ENCODE data around the gene DNAH2.

Gene DNAH2

GRCh38 chr17:7849751-7850504 lies 132.4 kb downstream of the DNAH2 start:
- TF ChIP-seq TAF1 (IDR thresholded peaks at IDR 0.05; ENCODE audit: low read depth, low read length) (no peak), POU2F2 (IDR thresholded peaks at IDR 0.05; ENCODE audit: low read depth, low read length) (no peak), PAX5 (IDR thresholded peaks at IDR 0.05; ENCODE audit: insufficient read depth, low read length, severe bottlenecking) (no peak), POLR2AphosphoS5 (IDR thresholded peaks at IDR 0.05; ENCODE audit: low read depth, low read length) (no peak), SPI1 (IDR thresholded peaks at IDR 0.05; ENCODE audit: low read depth, low read length) (no peak), POLR2A (IDR thresholded peaks at IDR 0.05; ENCODE audit: low read depth, low read length) (no peak)
- FAIRE-seq = no peak
- DNase-seq (ENCODE audit: insufficient read length, low spot score) = no peak

- TF ChIP-seq SPI1 (IDR thresholded peaks at IDR 0.05; ENCODE audit: low read depth, low read length) = no peak
- peak; percentile 10; the same call in 1 of the 2 replicates for TF ChIP-seq POLR2A (IDR thresholded peaks at IDR 0.05; ENCODE audit: low read depth, low read length)
- DNase-seq (ENCODE audit: insufficient read length, low spot score) (no peak), FAIRE-seq (no peak)
Measured at GRCh38 chr17:7850701-7851437, 133.3 kb downstream of the DNAH2 start.

GRCh38 chr17:7851438-7852261 lies 134.1 kb downstream of the DNAH2 start:
- peak; percentile 90 for DNase-seq (ENCODE audit: insufficient read length, low spot score)
- TF ChIP-seq POLR2A (IDR thresholded peaks at IDR 0.05; ENCODE audit: low read depth, low read length) (peak; percentile 31; the same call in 1 of the 2 replicates), POLR2AphosphoS5 (IDR thresholded peaks at IDR 0.05; ENCODE audit: low read depth, low read length) (peak; percentile 78; the same call in 1 of the 2 replicates), TAF1 (IDR thresholded peaks at IDR 0.05; ENCODE audit: low read depth, low read length) (no peak), SPI1 (IDR thresholded peaks at IDR 0.05; ENCODE audit: low read depth, low read length) (peak; percentile 68), POU2F2 (IDR thresholded peaks at IDR 0.05; ENCODE audit: low read depth, low read length) (peak; percentile 58; the same call in 1 of the 2 replicates), PAX5 (IDR thresholded peaks at IDR 0.05; ENCODE audit: insufficient read depth, low read length, severe bottlenecking) (no peak)
- FAIRE-seq = peak; percentile 100

- FAIRE-seq = peak; percentile 43
- DNase-seq (ENCODE audit: insufficient read length, low spot score) = no peak
- TF ChIP-seq POU2F2 (IDR thresholded peaks at IDR 0.05; ENCODE audit: low read depth, low read length) = no peak
- TF ChIP-seq POLR2A (IDR thresholded peaks at IDR 0.05; ENCODE audit: low read depth, low read length) = no peak
- TF ChIP-seq POLR2AphosphoS5 (IDR thresholded peaks at IDR 0.05; ENCODE audit: low read depth, low read length) = no peak
- TF ChIP-seq SPI1 (IDR thresholded peaks at IDR 0.05; ENCODE audit: low read depth, low read length) = no peak
- TF ChIP-seq TAF1 (IDR thresholded peaks at IDR 0.05; ENCODE audit: low read depth, low read length) = no peak
- TF ChIP-seq PAX5 (IDR thresholded peaks at IDR 0.05; ENCODE audit: insufficient read depth, low read length, severe bottlenecking) = no peak
Measured at GRCh38 chr17:7852262-7852670, 134.7 kb downstream of the DNAH2 start.

- TF ChIP-seq POU2F2 (IDR thresholded peaks at IDR 0.05; ENCODE audit: low read depth, low read length) (no peak), TAF1 (IDR thresholded peaks at IDR 0.05; ENCODE audit: low read depth, low read length) (no peak), SPI1 (IDR thresholded peaks at IDR 0.05; ENCODE audit: low read depth, low read length) (no peak), POLR2A (IDR thresholded peaks at IDR 0.05; ENCODE audit: low read depth, low read length) (no peak), PAX5 (IDR thresholded peaks at IDR 0.05; ENCODE audit: insufficient read depth, low read length, severe bottlenecking) (no peak), POLR2AphosphoS5 (IDR thresholded peaks at IDR 0.05; ENCODE audit: low read depth, low read length) (no peak)
- DNase-seq (ENCODE audit: insufficient read length, low spot score) (no peak), FAIRE-seq (no peak)
Measured at GRCh38 chr17:7852919-7853690, 135.6 kb downstream of the DNAH2 start.

GRCh38 chr17:7853691-7854038 lies 136.1 kb downstream of the DNAH2 start:
- no peak for TF ChIP-seq PAX5 (IDR thresholded peaks at IDR 0.05; ENCODE audit: insufficient read depth, low read length, severe bottlenecking)
- no peak for TF ChIP-seq POLR2AphosphoS5 (IDR thresholded peaks at IDR 0.05; ENCODE audit: low read depth, low read length)
- TF ChIP-seq TAF1 (IDR thresholded peaks at IDR 0.05; ENCODE audit: low read depth, low read length) = no peak
- TF ChIP-seq POU2F2 (IDR thresholded peaks at IDR 0.05; ENCODE audit: low read depth, low read length) = no peak
- TF ChIP-seq POLR2A (IDR thresholded peaks at IDR 0.05; ENCODE audit: low read depth, low read length) = no peak
- no peak for TF ChIP-seq SPI1 (IDR thresholded peaks at IDR 0.05; ENCODE audit: low read depth, low read length)
- FAIRE-seq (no peak), DNase-seq (ENCODE audit: insufficient read length, low spot score) (no peak)

- TF ChIP-seq POLR2AphosphoS5 (IDR thresholded peaks at IDR 0.05; ENCODE audit: low read depth, low read length) (no peak), POU2F2 (IDR thresholded peaks at IDR 0.05; ENCODE audit: low read depth, low read length) (no peak), PAX5 (IDR thresholded peaks at IDR 0.05; ENCODE audit: insufficient read depth, low read length, severe bottlenecking) (no peak), TAF1 (IDR thresholded peaks at IDR 0.05; ENCODE audit: low read depth, low read length) (no peak), POLR2A (IDR thresholded peaks at IDR 0.05; ENCODE audit: low read depth, low read length) (no peak), SPI1 (IDR thresholded peaks at IDR 0.05; ENCODE audit: low read depth, low read length) (no peak)
- DNase-seq (ENCODE audit: insufficient read length, low spot score) = no peak
- FAIRE-seq = no peak
Measured at GRCh38 chr17:7854078-7854777, 136.7 kb downstream of the DNAH2 start.
